ENCODE data around the gene KNOP1.

GRCh38 chr16:19705146-19705501 is 12.9 kb downstream of the KNOP1 start:
- no peak for TF ChIP-seq CTCF (conservative IDR thresholded peaks at IDR 0.05; ENCODE audit: low read depth, low read length)
- no peak for TF ChIP-seq EZH2 (IDR thresholded peaks at IDR 0.05; ENCODE audit: borderline replicate concordance, low read depth, low read length, poor library complexity, severe bottlenecking)

Measured in A673 (cell line).